Neutrophil (primary cell): ENCODE results near the gene STRN3.
A peak's percentile ranks its signal among the peaks of the same experiment; 100 is the strongest.

Source experiments
- H3K27ac ChIP-seq: fragments of 200-600 bp; sonication (generic); 2 replicates; pipeline ENCODE4 v1.5.1; 2016; ENCODE audit warnings: mild to moderate bottlenecking, moderate library complexity
- H3K27me3 ChIP-seq: fragments of 200-600 bp; sonication (generic); 2 replicates; pipeline ENCODE4 v1.6.0; 2016; ENCODE audit warnings: mild to moderate bottlenecking
- H3K36me3 ChIP-seq: fragments of 200-600 bp; sonication (generic); 2 replicates; pipeline ENCODE4 v1.5.1; 2017
- H3K4me1 ChIP-seq, 2 experiments: fragments of 200-600 bp in 1 of 2; sonication (generic) in 1 of 2; 1 replicate in 1 of 2; 2 replicates in 1 of 2; pipeline versions ENCODE4 v1.5.1 to v1.6.1; 2013 to 2016; ENCODE audit warnings: low read depth in 1 of 2, low read length in 1 of 2, mild to moderate bottlenecking in 1 of 2, moderate library complexity in 1 of 2; ENCODE audit not compliant: control insufficient read depth in 1 of 2, insufficient read depth in 1 of 2
- H3K4me3 ChIP-seq, 2 experiments: fragments of 200-600 bp in 1 of 2; sonication (generic) in 1 of 2; 1 replicate in 1 of 2; 2 replicates in 1 of 2; pipeline ENCODE4 v1.5.1; 2013 to 2016; ENCODE audit warnings: low read depth in 1 of 2, low read length in 1 of 2, mild to moderate bottlenecking in 1 of 2, moderate library complexity in 1 of 2
- H3K9me3 ChIP-seq: fragments of 200-600 bp; sonication (generic); 2 replicates; pipeline ENCODE4 v1.5.1; 2016
- TF ChIP-seq, protein P1 (sequence below): fragments of 200-600 bp; sonication (generic); IDR thresholded peaks from 2 replicates; pipeline ENCODE4 v1.5.1; 2016; ENCODE audit warnings: antibody characterized with exemption

Gene STRN3

GRCh38 chr14:30928462-30928861, 97.7 kb downstream of the STRN3 start:
- no peaks in the 10 kb centered on the region for H3K4me1 ChIP-seq
- no peaks in the 10 kb centered on the region for H3K9me3 ChIP-seq
- TF ChIP-seq, protein P1, sequence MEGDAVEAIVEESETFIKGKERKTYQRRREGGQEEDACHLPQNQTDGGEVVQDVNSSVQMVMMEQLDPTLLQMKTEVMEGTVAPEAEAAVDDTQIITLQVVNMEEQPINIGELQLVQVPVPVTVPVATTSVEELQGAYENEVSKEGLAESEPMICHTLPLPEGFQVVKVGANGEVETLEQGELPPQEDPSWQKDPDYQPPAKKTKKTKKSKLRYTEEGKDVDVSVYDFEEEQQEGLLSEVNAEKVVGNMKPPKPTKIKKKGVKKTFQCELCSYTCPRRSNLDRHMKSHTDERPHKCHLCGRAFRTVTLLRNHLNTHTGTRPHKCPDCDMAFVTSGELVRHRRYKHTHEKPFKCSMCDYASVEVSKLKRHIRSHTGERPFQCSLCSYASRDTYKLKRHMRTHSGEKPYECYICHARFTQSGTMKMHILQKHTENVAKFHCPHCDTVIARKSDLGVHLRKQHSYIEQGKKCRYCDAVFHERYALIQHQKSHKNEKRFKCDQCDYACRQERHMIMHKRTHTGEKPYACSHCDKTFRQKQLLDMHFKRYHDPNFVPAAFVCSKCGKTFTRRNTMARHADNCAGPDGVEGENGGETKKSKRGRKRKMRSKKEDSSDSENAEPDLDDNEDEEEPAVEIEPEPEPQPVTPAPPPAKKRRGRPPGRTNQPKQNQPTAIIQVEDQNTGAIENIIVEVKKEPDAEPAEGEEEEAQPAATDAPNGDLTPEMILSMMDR: no peak

GRCh38 chr14:30925254-30925653, 100.9 kb downstream of the STRN3 start:
- H3K4me1 ChIP-seq: peaks cover 14 to 17% of the 10 kb centered on the region in 2 experiments
- peaks cover 6% of the 10 kb centered on the region for H3K36me3 ChIP-seq
- H3K4me3 ChIP-seq: no peak overlapping the region
- H3K27ac ChIP-seq: no peak overlapping the region
- no peaks in the 10 kb centered on the region for H3K27me3 ChIP-seq
- no peaks in the 10 kb centered on the region for H3K9me3 ChIP-seq
- TF ChIP-seq, protein P1: no peak

More at GRCh38 chr14:30928462-30928861, 97.7 kb downstream of the STRN3 start:
- Histone ChIP-seq H3K27ac (no peak overlapping the region), H3K4me3 (no peak overlapping the region), H3K36me3 (peaks cover 10% of the 10 kb centered on the region), H3K27me3 (no peaks in the 10 kb centered on the region)

DNA sequence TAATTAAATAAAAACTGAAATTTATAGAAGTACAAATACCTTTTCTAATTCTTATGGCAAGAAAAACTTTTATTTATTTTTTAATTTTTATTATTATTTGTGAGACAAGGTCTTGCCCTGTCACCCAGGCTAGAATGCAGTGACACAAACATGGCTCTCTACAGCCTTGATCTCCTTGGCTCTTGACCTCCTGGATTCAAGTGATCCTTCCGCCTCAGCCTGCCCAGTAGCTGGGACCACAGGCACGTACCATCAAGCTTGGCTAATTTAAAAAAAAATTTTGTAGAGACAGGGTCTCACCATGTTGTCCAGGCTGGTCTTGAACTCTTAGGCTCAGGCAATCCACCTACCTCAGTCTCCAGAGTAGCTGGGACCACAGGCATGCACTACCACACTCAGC, 104.4 kb downstream of the STRN3 start:
- peaks cover 18 to 24% of the 10 kb centered on the region in 2 experiments for H3K4me1 ChIP-seq
- TF ChIP-seq, protein P1: no peak
- H3K9me3 ChIP-seq: no peaks in the 10 kb centered on the region
- H3K4me3 ChIP-seq: no peak overlapping the region
- H3K27ac ChIP-seq: peak overlapping the region; percentile 35
- peaks cover 6% of the 10 kb centered on the region for H3K36me3 ChIP-seq
- no peaks in the 10 kb centered on the region for H3K27me3 ChIP-seq

DNA sequence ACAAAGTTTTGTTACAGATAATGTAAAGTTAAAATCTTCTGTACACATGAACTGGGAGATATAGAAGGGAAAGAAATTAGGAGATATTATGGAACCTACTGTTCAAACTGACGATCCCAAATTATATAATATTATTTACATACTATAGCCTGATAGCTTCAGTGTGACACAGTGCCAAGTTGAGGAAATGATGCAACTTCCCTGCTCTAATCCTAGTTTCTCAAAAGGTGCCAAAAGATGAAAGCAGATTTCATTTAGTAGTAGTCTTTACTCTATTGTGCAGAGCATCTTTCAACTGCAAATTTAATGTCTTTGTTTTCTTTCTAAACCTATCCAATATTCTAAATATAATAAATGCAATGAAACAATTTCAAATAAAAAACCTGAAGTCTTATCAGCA, 104.9 kb downstream of the STRN3 start:
- Histone ChIP-seq H3K36me3 (peaks cover 6% of the 10 kb centered on the region), H3K4me1 (peaks cover 18 to 24% of the 10 kb centered on the region in 2 experiments), H3K27me3 (no peaks in the 10 kb centered on the region), H3K9me3 (no peaks in the 10 kb centered on the region), H3K27ac (peak overlapping the region; percentile 35), H3K4me3 (peak overlapping the region in 1 of 2 experiments; percentile 2)
- TF ChIP-seq, protein P1: no peak

DNA sequence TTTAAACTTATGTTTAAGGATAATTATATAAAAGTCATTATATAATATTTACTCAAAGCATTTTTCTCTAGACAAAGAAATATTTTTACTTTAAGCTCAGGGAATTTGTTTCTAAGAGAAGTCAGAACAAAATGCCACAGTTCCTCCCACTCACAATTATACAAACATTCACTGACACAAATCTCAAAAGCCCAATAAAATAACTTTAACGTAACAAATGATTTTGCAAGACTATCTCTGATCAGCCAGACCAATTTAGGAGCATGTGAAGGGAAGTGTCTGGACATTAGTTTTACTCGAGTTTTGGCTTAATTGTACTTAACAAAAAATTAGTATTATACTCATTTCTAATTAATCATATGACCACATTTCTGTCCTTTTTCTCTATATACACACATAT, 110.6 kb downstream of the STRN3 start:
- no peak overlapping the region for H3K4me3 ChIP-seq
- H3K9me3 ChIP-seq: no peaks in the 10 kb centered on the region
- H3K27ac ChIP-seq: no peak overlapping the region
- TF ChIP-seq, protein P1: no peak
- H3K27me3 ChIP-seq: no peaks in the 10 kb centered on the region
- H3K36me3 ChIP-seq: peaks cover 14% of the 10 kb centered on the region
- H3K4me1 ChIP-seq: peaks cover 7 to 10% of the 10 kb centered on the region in 2 experiments

GRCh38 chr14:30914812-30915211, 111.4 kb downstream of the STRN3 start:
- H3K4me1 ChIP-seq: peaks cover 0 to 3% of the 10 kb centered on the region in 2 experiments
- H3K9me3 ChIP-seq: no peaks in the 10 kb centered on the region
- TF ChIP-seq, protein P1: no peak
- no peak overlapping the region for H3K27ac ChIP-seq
- no peaks in the 10 kb centered on the region for H3K27me3 ChIP-seq
- no peak overlapping the region for H3K4me3 ChIP-seq
- H3K36me3 ChIP-seq: peaks cover 19% of the 10 kb centered on the region
